ENCODE data around the gene LRFN2.

The LRFN2 gene

GRCh38 chr6:40342723-40343122 is 244.4 kb downstream of the LRFN2 start:
- DNase-seq: no peak

GRCh38 chr6:40341726-40342125 is 245.4 kb downstream of the LRFN2 start:
- no peak for DNase-seq

All from GOT3 (cell line).